ENCODE data around the gene ABCA3.

- TF ChIP-seq CTCF (IDR thresholded peaks at IDR 0.05) (no peak), POLR2A (IDR thresholded peaks at IDR 0.05) (no peak), POLR2AphosphoS5 (IDR thresholded peaks at IDR 0.05) (no peak)
These were observed 47.8 kb upstream of the ABCA3 start for GRCh38 chr16:2388139-2388874.

All from sigmoid colon (tissue), 4 donors.